GM21381 (cell line): ENCODE data around the gene CRYBG1.

ENCODE experiments used
- ATAC-seq: cut with Tn5 transposase; IDR thresholded peaks from one replicate; pipeline ENCODE4 v1.9.1; 2021; ENCODE audit warnings: mild to moderate bottlenecking, moderate library complexity; ENCODE audit not compliant: unreplicated experiment

CRYBG1 gene

DNA sequence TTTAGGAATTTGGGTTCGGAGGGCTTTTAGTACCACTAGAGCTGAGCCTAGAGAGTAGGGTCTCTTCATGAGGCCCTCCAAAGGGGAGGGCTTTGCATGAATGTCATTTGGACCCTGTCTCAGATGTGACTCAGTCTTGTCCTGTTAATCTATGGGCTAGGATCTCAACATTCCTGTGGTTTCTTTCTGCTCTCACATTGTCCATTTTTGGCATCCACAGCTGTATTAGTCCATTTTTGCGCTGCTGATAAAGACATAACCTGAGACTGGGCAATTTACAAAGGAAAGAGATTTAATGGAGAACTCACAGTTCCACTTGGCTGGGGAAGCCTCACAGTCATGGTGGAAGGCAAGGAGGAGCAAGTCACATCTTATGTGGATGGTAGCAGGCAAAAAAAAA, 61.0 kb downstream of the CRYBG1 start:
- no peak for ATAC-seq

DNA sequence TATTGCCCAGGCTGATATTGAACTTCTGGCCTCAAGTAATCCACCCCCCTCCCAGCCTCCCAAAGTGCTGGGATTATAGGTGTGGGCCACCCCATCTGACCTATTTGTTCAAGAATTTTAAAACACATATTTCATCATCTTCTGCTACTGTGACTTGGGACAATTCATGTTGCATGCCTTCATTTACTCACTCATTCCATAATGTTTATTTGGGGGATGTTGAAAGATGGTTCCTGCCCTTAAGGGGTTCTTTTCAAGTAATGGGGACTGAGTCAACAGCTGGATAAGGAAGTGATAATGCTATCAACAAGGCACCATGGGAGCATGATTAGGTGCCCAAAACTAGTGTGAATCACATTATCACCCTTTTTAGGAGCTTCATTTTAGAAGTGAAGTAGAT, 62.0 kb downstream of the CRYBG1 start:
- ATAC-seq = no peak

DNA sequence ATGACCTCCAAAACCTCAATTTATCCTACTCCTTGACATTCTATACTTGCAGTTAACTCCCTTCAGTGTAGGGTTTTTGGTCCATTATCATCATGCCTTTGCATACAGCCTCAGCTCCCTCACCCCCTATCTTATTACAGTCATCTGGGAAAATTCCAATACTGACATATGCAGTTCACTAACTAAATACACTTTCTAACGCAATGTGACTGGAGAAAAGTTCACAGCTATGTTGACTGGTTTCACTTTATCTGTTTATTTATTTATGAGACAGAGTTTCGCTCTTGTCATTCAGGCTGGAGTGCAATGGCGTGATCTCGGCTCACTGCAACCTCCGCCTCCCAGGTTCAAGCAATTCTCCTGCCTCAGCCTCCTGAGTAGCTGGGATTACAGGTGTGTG, 64.9 kb downstream of the CRYBG1 start:
- no peak for ATAC-seq

DNA sequence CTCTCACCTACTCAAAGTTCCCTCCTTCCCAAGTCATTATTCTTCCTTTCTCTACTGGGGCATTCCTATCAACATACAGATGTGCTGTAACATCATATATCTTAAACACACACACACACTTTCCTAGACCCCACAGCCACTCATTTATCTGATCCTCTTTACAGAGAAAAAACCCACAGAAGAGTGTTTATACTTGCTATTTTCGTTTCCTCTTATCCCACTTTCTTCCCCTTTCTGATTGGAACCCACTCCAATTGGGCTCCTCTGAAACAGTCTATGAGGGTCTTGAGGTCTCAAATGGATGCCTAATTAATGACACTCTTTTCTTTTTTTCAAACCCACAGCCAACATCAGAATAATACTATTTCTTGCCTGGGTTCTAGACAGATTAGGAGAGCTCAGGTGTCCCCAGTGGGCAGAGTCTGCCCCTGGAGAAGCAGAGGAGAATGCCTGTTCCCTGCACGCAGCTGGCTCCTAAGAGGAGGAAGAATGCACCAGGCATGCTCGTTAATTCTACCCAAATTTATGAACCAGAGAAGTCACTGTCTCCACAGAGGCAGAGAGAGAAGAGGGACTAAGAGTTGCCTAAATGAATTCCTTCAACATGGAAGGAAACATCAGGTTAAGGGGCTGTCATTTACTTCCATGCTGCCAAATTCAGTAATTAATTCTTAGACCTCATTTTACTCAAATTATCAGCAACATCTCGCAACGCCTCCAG, 65.9 kb downstream of the CRYBG1 start:
- ATAC-seq = no peak

DNA sequence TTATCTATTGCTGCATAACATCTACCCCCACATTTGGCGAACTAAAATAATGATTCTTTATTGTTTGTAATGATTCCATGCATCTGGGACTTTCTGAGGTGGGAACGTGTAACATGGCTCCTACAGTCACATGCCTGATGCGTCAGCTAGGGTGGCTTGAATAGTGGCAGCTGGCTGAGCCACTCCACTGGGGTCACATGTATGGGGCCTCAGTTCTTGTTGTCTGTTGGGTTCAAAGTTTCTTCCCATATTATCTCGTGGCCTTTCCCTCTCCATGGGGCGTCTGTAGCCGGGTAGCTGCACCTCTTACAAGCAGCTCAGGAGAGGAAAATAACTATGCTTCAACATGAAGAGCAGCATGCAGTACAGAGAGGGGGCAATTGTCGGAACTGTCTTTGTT, 69.9 kb downstream of the CRYBG1 start:
- ATAC-seq = no peak

DNA sequence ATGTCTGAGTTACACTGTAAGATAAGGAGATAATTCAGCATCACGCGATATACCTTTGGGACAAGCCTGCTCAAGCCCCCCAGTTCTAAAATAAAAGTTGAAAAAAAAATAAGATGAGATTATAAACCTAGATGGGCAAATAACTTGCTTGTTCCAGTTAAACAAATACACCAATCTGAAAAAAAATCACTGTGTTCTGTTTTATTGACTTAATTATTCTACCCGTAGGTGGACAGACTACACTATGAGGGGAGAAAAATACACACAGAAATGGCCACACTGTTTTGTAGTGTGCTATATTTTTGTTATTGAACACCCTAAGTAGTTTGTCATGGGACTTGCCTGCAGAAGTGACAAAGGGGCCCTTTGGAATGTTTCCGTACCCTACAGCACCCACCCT, 70.9 kb downstream of the CRYBG1 start:
- no peak for ATAC-seq

DNA sequence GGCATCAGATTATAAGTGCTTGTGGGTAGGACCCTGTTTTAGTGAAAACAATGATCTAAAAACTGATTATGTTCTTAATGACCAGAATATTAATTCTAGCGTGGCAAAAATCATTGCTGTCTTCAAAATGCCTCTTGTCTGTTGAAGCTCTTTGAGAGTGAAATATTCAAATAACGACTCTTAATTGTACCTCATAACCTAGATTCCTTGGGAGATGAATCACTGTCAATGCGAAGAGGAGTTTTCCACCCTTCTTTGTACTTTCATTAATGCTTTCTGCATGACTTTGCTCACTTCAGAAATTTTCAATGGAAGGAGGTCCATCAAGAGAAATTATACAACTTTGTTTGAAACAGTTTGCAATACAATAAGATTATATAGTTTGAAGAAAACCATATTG, 71.5 kb downstream of the CRYBG1 start:
- ATAC-seq = no peak

DNA sequence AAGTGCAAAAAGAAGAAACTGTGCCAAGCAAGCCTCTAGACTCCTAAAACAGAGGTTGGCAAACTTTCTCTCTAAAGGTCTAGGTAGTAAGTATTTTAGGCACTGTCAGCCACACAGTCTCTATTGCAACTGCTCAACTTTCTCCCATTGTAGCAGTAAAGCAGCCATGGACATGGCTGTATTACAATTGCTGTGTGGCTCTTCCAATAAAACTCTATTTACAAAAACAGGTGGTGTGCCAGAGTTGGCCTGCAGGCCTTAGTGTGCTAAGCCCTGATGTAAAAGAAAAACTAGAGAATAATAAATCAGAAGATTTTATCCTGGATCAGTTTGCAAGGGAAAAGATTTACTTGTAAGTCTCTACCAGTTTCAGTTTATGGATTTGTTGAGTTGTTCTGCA, 74.0 kb downstream of the CRYBG1 start:
- no peak for ATAC-seq

DNA sequence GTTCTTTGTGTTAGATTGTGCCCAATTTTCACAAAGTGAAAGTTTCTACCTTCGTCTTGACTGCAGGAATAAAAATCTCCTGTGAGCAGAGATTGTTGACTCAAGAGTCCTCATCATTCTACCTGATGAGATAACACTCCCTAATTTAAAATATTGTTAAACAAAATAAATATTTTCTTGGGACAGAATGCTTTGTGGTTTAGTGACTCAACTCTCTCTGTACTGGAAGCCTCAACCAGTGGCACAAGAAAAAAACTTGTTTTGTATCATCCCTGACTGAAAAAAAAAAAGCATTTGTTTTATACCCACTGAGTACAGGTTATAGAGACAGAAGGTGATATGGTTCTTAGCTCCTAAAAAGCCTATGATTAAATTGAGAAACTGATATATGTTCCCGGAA, 78.9 kb downstream of the CRYBG1 start:
- ATAC-seq = no peak

DNA sequence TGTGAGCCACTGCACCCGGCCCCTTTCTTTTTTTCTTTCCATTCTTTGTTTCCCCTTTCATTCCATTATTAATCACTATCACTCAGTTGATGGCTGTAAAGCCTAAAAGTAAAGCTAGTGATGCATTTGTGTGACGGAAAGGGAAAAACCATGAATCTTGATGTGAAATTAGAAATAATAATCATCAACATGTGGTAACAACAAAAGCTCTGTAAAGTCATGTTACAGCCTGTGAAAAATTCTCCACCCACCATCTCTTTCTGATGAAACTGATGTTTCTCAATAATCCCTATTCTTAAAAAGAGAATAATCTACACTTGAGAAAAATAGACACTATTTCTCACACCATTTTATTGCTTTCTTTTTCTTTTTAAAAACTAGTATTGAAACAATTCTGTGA, 80.0 kb downstream of the CRYBG1 start:
- no peak for ATAC-seq

DNA sequence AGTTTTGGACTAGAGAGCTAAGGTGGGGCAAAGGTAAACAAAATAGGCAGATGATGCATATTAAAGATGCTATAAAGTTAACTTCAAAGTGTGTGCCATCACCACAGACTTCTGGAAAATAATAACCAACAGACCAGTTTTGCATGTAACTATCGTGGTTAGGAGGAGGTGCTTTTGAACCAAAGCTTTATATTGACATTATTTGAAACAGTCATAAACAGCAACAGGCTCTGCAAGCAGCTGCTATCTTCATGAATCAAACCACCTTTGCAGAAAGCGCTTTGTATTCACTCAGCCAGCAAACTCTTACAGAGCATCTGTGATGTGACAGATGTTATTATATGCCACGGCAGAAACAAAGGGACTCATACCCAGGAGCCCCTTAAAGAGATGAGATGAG, 81.9 kb downstream of the CRYBG1 start:
- no peak for ATAC-seq

DNA sequence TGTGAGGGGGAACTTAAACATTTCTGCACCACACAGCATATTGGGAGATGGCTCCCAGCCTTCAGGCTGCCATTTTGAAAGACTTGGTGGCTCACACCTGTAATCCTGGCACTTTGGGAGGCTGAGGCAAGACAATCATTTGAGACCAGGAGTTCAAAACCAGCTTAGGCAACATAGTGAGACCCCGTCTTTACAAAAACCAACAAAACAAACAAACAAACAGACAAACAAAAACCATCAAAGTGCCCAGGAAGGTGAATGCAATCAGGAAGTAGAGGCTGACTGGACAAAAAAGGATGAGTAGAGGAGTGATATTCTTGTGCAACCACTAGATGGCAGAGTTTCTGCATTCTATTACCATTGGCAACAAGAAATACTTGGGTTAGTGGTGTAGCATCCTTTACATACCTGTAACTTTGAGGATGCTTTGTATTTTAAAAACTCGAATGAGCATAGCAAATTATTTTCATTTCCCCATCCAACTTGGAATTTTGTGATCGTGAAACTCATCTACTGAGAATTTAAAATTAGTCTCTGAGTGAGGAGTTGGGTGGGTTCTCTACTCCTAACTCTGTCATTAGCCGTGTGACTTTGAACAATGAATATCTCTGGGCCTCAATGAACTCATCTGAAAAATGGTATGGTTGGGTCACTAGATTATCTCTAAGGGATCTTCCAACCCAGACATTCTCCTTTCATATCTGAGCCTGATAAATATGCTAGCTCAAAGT, 84.4 kb downstream of the CRYBG1 start:
- ATAC-seq = no peak

DNA sequence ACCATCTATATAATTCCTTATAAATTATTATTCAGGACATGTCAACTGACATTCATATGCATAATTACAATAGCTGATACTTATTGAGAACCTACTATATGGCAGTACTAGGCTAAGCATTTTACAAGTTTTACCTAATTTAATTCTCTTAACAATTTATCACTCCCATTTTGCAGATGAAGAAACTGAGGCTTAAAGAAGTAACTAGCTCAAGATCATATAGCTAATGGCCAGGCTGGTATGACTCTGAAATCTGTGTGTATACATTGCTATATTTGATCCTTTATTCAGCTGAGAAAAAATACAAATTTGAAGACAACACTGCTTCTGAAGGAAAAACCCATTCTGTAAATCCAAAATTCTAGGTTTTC, 85.0 kb downstream of the CRYBG1 start:
- no peak for ATAC-seq

DNA sequence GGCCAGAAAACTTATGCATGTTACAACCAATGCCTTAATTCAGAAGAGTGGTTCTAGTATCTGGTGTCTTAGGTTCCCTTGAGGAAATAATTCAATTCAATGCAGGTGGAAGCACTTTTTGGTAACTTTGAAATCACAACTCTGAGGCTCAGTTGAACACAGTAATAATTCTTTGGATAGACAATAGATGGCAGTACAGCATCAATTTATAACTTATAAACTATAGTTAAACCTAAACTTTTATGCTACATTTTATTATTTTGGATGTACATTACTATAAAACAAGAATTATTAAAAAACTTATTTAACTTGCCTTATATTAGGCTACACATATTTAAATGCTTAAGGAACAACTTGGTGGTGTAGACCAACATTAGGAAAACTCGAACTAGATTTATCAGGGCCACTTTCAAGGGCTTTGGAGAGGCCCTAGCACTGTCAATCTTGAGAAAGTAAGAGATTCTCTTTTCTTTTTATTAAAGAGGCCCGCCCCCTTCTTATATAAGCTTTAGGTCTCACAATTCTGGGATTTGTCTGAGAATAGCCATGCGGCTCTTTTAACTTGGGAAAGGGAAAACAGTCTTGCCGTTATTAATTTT, 85.9 kb downstream of the CRYBG1 start:
- ATAC-seq = no peak

DNA sequence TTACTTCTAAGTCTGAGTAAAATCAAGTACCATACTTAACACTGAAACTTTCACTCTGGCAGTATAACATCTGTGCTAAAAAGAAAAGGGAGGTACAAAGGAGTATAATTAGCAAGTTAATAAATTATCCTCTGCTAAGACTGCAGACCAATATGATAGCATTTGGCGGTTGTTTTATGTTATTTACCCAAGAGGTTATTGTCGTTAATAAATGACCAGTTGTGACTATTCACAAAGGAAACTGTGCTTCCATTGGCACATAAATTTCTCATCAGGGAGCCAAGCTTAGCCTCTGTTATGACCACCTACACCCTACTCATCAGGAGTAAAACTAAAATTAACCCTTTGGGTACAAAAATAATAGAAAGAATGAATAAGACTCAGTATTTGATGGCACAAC, 86.5 kb downstream of the CRYBG1 start:
- ATAC-seq = no peak

DNA sequence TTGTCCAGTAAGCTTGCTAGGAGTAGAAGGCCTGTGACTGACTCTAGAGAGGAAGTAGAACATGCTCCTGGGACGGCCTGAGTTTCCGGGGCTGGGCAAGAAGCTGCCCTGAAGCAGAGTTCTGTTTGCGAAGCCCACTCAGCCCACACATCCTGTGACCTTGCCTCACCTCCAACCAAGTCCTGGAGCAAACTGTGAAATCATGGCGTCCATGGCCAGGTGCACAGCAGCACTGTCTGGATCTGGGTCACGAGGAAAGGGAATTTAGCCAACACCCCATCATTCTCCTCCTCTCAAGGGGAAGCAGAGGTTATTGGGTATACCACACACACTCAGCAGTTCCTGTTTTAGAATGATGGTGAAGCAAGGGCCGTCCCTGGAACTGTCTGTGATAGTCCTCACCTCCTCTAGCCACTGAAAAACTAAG, 87.5 kb downstream of the CRYBG1 start:
- no peak for ATAC-seq

DNA sequence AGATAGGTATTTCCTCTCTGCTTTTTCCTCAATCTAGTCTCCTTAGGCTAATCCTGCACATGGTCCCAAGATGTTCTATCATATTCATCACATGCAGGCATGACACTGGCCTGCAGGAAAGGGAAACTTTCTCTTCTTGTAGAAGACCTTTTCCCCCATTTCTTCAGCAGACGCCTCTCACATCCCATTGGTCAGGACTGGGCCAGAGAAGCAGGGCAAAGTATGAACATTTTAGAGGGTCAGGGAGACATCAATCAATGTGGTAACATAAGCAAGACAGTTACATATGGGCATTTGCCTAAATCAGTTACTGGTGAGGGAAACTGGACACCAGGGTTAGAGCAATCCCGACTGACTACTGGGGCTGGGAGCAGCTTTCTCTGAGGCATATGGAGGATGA, 90.1 kb downstream of the CRYBG1 start:
- ATAC-seq = no peak

DNA sequence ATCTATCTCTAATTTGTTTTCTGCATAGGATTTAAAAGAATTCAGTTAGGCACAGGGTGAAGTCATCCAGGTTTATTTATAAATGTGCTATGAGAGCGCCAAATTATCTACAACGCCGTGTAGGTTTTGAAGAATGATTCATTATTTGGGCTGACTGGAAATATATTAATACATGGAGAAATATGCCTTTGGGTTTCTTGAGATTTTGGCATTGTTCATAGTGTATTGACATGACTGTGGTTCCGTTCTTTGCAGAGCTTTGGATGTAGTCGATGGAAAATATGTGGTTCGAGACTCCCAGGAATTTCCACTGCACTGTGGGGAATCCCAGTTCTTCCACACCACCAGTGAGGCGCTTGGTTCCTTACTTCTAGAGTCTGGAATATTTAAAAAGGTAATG, 90.9 kb downstream of the CRYBG1 start:
- no peak for ATAC-seq

DNA sequence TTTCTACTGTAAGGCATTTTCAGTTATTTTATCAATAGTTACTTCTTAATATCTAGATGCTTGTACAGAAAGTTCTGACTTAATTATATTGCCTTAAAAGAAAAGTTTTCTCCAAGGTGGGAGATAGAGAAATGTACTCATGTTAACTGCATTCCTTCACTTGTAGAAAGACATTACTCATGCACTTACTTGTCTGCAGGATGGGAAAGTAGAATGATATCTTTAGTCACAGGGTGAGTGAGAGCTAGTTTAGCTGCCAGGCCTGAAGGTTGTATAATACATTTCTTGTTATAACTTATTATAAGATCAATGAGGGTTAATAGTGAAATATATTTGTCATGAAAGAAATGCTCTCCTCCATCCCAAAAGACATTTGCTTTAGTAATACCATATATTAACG, 92.1 kb downstream of the CRYBG1 start:
- ATAC-seq = no peak

DNA sequence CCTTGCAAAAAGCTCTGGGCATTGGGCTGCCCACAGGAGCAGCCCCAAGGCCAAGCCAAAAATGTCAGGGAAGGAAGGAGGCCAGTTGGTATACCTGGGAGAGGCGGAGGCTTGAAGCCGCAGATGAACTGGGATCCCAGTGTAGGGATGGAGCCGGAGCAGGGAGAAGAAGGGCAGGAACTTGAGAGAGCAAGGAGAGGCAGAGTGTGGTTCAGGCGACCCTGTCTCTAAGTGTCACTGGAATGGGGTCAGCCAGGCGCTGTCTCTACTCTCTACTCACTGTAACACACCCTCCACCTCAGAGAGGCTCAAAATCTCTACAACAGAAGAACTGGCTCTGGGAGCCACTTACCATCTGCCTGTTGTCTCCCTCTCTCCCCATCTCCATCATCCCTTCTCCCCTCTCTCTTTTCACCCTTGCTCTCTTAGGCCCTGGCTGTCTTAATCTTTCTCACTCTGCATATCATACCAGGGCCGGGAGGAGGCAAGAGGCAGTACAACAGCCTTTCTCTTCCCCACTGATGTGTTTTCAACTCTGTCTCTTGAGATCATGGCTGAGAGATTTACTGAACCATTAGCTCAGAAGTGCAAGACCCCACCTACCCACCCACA, 93.3 kb downstream of the CRYBG1 start:
- ATAC-seq = no peak

DNA sequence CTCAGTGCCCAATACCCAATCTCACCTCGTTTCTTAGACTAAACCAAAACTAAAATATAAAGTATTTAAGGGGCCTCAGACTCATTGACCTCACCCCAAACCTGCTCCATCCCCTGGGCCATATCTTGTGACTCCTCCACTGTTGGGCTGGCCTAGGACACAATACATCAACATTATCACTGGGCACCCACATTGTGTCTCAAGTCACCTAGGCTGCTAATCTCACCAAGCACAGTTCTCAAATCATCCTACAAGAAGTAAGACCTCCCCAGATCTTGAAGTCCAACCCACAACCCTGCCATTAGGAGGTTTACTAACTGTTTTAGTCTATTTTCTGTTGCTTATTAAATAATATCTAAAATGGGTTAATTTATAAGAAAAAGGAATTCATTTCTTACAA, 96.2 kb downstream of the CRYBG1 start:
- no peak for ATAC-seq
